HL-60 (cell line): ENCODE measurements around the gene ODAPH.

ENCODE experiments used
- GABPA ChIP-seq: IDR thresholded peaks from 2 replicates; pipeline ENCODE4 v1.6.1; 2012; ENCODE audit warnings: low read depth
- POLR2AphosphoS5 ChIP-seq: IDR thresholded peaks from 2 replicates; pipeline ENCODE4 v1.6.1; 2012; ENCODE audit warnings: low read depth
- SPI1 ChIP-seq: IDR thresholded peaks from 2 replicates; pipeline ENCODE4 v1.6.1; 2012; ENCODE audit warnings: low read depth, mild to moderate bottlenecking, borderline replicate concordance
- TF ChIP-seq, protein P1 (sequence below): IDR thresholded peaks from one replicate; pipeline ENCODE4 v1.5.1; 2011; ENCODE audit warnings: low read length, control low read depth, inconsistent platforms; ENCODE audit not compliant: insufficient read depth
- TF ChIP-seq, protein P2 (sequence below): IDR thresholded peaks from 2 replicates; pipeline ENCODE4 v1.6.1; 2012; ENCODE audit warnings: low read depth; ENCODE audit not compliant: insufficient replicate concordance

DNA sequence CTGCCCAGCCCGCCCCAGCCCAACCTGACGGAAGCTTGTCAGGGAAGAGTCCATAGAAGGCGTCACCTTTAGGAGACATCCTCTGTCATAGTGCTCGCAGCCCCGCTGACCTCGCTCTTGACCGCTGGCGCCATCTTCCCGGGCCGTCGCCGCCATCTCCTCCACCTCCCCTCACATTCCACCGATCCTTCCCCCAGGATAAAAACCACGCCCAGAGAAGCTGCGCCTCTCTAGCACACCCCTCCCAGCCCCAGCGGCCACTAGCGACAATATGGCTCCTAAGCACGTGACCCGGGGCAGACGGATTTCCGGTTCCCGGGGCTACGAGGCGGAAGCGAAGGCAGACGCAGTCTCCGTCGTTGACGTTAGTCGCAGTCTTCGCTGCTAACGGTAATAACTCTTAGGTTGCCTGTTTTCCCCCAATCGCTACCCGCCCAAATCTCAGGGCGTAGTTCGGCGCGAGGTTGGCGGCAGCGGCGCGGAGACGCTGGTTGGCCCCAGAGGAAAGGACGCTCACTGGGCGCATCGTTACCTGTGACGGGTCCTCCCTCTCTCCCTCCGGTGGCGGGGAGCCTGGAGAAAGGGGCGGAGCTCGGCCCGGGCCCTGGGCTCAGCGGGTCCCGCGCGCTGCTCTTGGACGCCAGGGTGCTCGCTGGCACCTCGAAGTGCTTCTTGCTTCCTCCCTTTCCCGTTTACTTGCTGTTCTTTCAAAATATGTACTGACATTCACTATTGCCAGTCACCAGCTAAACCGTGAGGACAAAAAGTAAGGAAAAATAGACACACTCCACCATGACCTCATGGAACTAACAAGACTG is 41.5 kb upstream of the ODAPH start, which contains the start of the genes RCHY1 and THAP6:
- TF ChIP-seq, protein P1, sequence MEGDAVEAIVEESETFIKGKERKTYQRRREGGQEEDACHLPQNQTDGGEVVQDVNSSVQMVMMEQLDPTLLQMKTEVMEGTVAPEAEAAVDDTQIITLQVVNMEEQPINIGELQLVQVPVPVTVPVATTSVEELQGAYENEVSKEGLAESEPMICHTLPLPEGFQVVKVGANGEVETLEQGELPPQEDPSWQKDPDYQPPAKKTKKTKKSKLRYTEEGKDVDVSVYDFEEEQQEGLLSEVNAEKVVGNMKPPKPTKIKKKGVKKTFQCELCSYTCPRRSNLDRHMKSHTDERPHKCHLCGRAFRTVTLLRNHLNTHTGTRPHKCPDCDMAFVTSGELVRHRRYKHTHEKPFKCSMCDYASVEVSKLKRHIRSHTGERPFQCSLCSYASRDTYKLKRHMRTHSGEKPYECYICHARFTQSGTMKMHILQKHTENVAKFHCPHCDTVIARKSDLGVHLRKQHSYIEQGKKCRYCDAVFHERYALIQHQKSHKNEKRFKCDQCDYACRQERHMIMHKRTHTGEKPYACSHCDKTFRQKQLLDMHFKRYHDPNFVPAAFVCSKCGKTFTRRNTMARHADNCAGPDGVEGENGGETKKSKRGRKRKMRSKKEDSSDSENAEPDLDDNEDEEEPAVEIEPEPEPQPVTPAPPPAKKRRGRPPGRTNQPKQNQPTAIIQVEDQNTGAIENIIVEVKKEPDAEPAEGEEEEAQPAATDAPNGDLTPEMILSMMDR, result no peak
- peak; percentile 94 for TF ChIP-seq GABPA
- TF ChIP-seq, protein P2, sequence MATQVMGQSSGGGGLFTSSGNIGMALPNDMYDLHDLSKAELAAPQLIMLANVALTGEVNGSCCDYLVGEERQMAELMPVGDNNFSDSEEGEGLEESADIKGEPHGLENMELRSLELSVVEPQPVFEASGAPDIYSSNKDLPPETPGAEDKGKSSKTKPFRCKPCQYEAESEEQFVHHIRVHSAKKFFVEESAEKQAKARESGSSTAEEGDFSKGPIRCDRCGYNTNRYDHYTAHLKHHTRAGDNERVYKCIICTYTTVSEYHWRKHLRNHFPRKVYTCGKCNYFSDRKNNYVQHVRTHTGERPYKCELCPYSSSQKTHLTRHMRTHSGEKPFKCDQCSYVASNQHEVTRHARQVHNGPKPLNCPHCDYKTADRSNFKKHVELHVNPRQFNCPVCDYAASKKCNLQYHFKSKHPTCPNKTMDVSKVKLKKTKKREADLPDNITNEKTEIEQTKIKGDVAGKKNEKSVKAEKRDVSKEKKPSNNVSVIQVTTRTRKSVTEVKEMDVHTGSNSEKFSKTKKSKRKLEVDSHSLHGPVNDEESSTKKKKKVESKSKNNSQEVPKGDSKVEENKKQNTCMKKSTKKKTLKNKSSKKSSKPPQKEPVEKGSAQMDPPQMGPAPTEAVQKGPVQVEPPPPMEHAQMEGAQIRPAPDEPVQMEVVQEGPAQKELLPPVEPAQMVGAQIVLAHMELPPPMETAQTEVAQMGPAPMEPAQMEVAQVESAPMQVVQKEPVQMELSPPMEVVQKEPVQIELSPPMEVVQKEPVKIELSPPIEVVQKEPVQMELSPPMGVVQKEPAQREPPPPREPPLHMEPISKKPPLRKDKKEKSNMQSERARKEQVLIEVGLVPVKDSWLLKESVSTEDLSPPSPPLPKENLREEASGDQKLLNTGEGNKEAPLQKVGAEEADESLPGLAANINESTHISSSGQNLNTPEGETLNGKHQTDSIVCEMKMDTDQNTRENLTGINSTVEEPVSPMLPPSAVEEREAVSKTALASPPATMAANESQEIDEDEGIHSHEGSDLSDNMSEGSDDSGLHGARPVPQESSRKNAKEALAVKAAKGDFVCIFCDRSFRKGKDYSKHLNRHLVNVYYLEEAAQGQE, result peak; percentile 52
- TF ChIP-seq POLR2AphosphoS5, result peak; percentile 95
- TF ChIP-seq SPI1, result no peak; the same call in 1 of the 2 replicates
